MM.1S (cell line): Measurements from ENCODE around the gene LRRTM1.

ENCODE experiments used
- DNase-seq: peaks from one replicate; pipeline ENCODE4 v3.0.0-alpha.2; 2015
- H2AFZ ChIP-seq: fragments of 300-600 bp; sonication (generic); 2 replicates; pipeline ENCODE4 v1.6.0; 2016; ENCODE audit warnings: antibody characterized with exemption, low read length
- H3F3A ChIP-seq: fragments of 300-600 bp; sonication (generic); 2 replicates; pipeline ENCODE4 v1.6.1; 2016; ENCODE audit warnings: mild to moderate bottlenecking, antibody characterized with exemption, low read length, moderate library complexity, mixed read lengths; ENCODE audit not compliant: insufficient read depth
- H3K27ac ChIP-seq: fragments of 300-600 bp; sonication (generic); 2 replicates; pipeline ENCODE4 v1.5.1; 2016; ENCODE audit warnings: mild to moderate bottlenecking, low read length
- H3K27me3 ChIP-seq: fragments of 300-600 bp; sonication (generic); replicated peaks from 2 replicates; pipeline ENCODE4 v1.6.0; 2016; ENCODE audit warnings: low read length; ENCODE audit not compliant: insufficient read depth
- H3K36me3 ChIP-seq: fragments of 300-600 bp; sonication (generic); replicated peaks from 2 replicates; pipeline ENCODE4 v1.6.1; 2016; ENCODE audit warnings: mild to moderate bottlenecking, low read length, mixed read lengths; ENCODE audit not compliant: insufficient read depth
- H3K4me1 ChIP-seq: fragments of 300-600 bp; sonication (generic); 2 replicates; pipeline ENCODE4 v1.6.1; 2016; ENCODE audit warnings: low read length, mixed read lengths
- H3K4me2 ChIP-seq: fragments of 300-600 bp; sonication (generic); 2 replicates; pipeline ENCODE4 v1.6.0; 2016; ENCODE audit warnings: low read depth, low read length
- H3K4me3 ChIP-seq: fragments of 300-600 bp; sonication (generic); 2 replicates; pipeline ENCODE4 v1.5.1; 2016; ENCODE audit warnings: low read length, mixed read lengths
- H3K79me2 ChIP-seq: fragments of 300-600 bp; sonication (generic); 2 replicates; pipeline ENCODE4 v1.6.1; 2016; ENCODE audit warnings: mixed run types, low read length, mixed read lengths
- H3K9ac ChIP-seq: fragments of 300-600 bp; sonication (generic); 2 replicates; pipeline ENCODE4 v1.6.1; 2016; ENCODE audit warnings: low read length, mixed read lengths
- H3K9me2 ChIP-seq: fragments of 300-600 bp; sonication (generic); replicated peaks from 2 replicates; pipeline ENCODE4 v1.6.1; 2016; ENCODE audit warnings: mild to moderate bottlenecking, low read length, mixed read lengths; ENCODE audit not compliant: insufficient read depth
- H3K9me3 ChIP-seq: fragments of 300-600 bp; sonication (generic); replicated peaks from 2 replicates; pipeline ENCODE4 v1.6.1; 2016; ENCODE audit warnings: mild to moderate bottlenecking, low read length, mixed read lengths; ENCODE audit not compliant: insufficient read depth
- H4K20me1 ChIP-seq: fragments of 300-600 bp; sonication (generic); 2 replicates; pipeline ENCODE4 v1.6.1; 2016; ENCODE audit warnings: mild to moderate bottlenecking, low read length, moderate library complexity, mixed read lengths; ENCODE audit not compliant: insufficient read depth
- CTCF ChIP-seq: fragments of 300-600 bp; sonication (generic); IDR thresholded peaks from 2 replicates; pipeline ENCODE4 v1.5.1; 2016; ENCODE audit warnings: antibody characterized with exemption, low read length, mixed read lengths
- EZH2 ChIP-seq: fragments of 300-600 bp; sonication (generic); optimal IDR thresholded peaks from 2 replicates; pipeline ENCODE3; 2017; ENCODE audit warnings: low read depth, mild to moderate bottlenecking, antibody characterized with exemption, low read length, mixed read lengths
- EZH2phosphoT487 ChIP-seq: fragments of 300-600 bp; sonication (generic); IDR thresholded peaks from 2 replicates; pipeline ENCODE4 v1.6.1; 2018; ENCODE audit warnings: antibody characterized with exemption, low read length

The LRRTM1 gene

GRCh38 chr2:80259292-80259691 lies 45.3 kb downstream of the LRRTM1 start:
- Histone ChIP-seq H4K20me1 (no peaks in the 10 kb centered on the region), H3K9me3 (no peaks in the 10 kb centered on the region)

GRCh38 chr2:80258793-80259192 lies 45.8 kb downstream of the LRRTM1 start:
- Histone ChIP-seq H3K9me2 (no peaks in the 10 kb centered on the region), H3K4me3 (no peak overlapping the region), H3K36me3 (no peaks in the 10 kb centered on the region), H3K9me3 (no peaks in the 10 kb centered on the region), H3K79me2 (no peaks in the 10 kb centered on the region), H2AFZ (no peak overlapping the region), H3K4me1 (no peaks in the 10 kb centered on the region), H3K9ac (no peak overlapping the region), H3F3A (no peaks in the 10 kb centered on the region), H3K27me3 (no peaks in the 10 kb centered on the region), H3K4me2 (no peak overlapping the region), H4K20me1 (no peaks in the 10 kb centered on the region), H3K27ac (no peak overlapping the region)
- DNase-seq, result no peak
- TF ChIP-seq CTCF, result no peak
- TF ChIP-seq EZH2, result no peak
- no peak for TF ChIP-seq EZH2phosphoT487

More at GRCh38 chr2:80259292-80259691, 45.3 kb downstream of the LRRTM1 start:
- TF ChIP-seq CTCF, result no peak
- no peak for TF ChIP-seq EZH2phosphoT487
- Histone ChIP-seq H3K4me1 (no peaks in the 10 kb centered on the region), H3K4me3 (no peak overlapping the region), H3F3A (no peaks in the 10 kb centered on the region), H3K9ac (no peak overlapping the region), H3K27me3 (no peaks in the 10 kb centered on the region), H3K36me3 (no peaks in the 10 kb centered on the region), H3K9me2 (no peaks in the 10 kb centered on the region), H3K79me2 (no peaks in the 10 kb centered on the region), H3K27ac (no peak overlapping the region), H3K4me2 (no peak overlapping the region), H2AFZ (no peak overlapping the region)
- no peak for DNase-seq

GRCh38 chr2:80258341-80258740 lies 46.2 kb downstream of the LRRTM1 start:
- DNase-seq, result no peak
- Histone ChIP-seq H2AFZ (no peak overlapping the region), H3F3A (no peaks in the 10 kb centered on the region), H3K79me2 (no peaks in the 10 kb centered on the region), H3K9ac (no peak overlapping the region), H3K27ac (no peak overlapping the region), H3K36me3 (no peaks in the 10 kb centered on the region), H3K4me1 (no peaks in the 10 kb centered on the region), H3K27me3 (no peaks in the 10 kb centered on the region), H3K4me3 (no peak overlapping the region), H4K20me1 (no peaks in the 10 kb centered on the region), H3K4me2 (no peak overlapping the region), H3K9me3 (no peaks in the 10 kb centered on the region), H3K9me2 (no peaks in the 10 kb centered on the region)
- no peak for TF ChIP-seq EZH2phosphoT487

- Histone ChIP-seq H3K9ac (no peak overlapping the region), H3K4me3 (no peak overlapping the region), H3F3A (no peaks in the 10 kb centered on the region), H4K20me1 (no peaks in the 10 kb centered on the region), H2AFZ (no peak overlapping the region), H3K9me2 (no peaks in the 10 kb centered on the region), H3K4me1 (no peaks in the 10 kb centered on the region), H3K4me2 (no peak overlapping the region), H3K79me2 (no peaks in the 10 kb centered on the region), H3K36me3 (no peaks in the 10 kb centered on the region), H3K27ac (no peak overlapping the region), H3K9me3 (no peaks in the 10 kb centered on the region), H3K27me3 (no peaks in the 10 kb centered on the region)
- no peak for DNase-seq
- no peak for TF ChIP-seq EZH2phosphoT487
- TF ChIP-seq CTCF, result no peak
- TF ChIP-seq EZH2, result no peak
These were observed 47.1 kb downstream of the LRRTM1 start for GRCh38 chr2:80257450-80257849.
